Type B pancreatic cell (in vitro differentiated cells): ENCODE results near the gene KLF13. TPM values are rescaled to one million over a fixed set of nuclear protein-coding genes. Genes with fewer than 3 reads are reported as not detected.
A peak's percentile ranks its signal among the peaks of the same experiment; 100 is the strongest.

Experiments
- DNase-seq: peaks from one replicate; pipeline ENCODE4 v3.0.0; 2021; ENCODE audit warnings: mixed read lengths; ENCODE audit not compliant: unreplicated experiment; ENCODE audit errors: extremely low spot score
- H3K27ac Mint-ChIP-seq: 2 replicates; pipeline ENCODE4 v1.8.0; 2021; ENCODE audit warnings: mild to moderate bottlenecking, mixed read lengths
- H3K27me3 Mint-ChIP-seq: 2 replicates; pipeline ENCODE4 v1.8.0; 2021; ENCODE audit warnings: mixed read lengths
- H3K36me3 Mint-ChIP-seq: 2 replicates; pipeline ENCODE4 v1.8.0; 2021; ENCODE audit warnings: mixed read lengths
- H3K4me1 Mint-ChIP-seq: one replicate; pipeline ENCODE4 v1.8.0; 2021; ENCODE audit warnings: mixed read lengths; ENCODE audit not compliant: unreplicated experiment
- H3K4me3 Mint-ChIP-seq: 2 replicates; pipeline ENCODE4 v1.8.0; 2021; ENCODE audit warnings: mild to moderate bottlenecking, mixed read lengths
- H3K9me3 Mint-ChIP-seq: 2 replicates; pipeline ENCODE4 v1.8.0; 2021; ENCODE audit warnings: mixed read lengths
- CTCF ChIP-seq: fragments of 200-600 bp; sonication (generic); conservative IDR thresholded peaks from 2 replicates; pipeline ENCODE4 v1.5.0; 2021; ENCODE audit warnings: antibody characterized with exemption, mild to moderate bottlenecking
- total RNA-seq: library from RNA; stranded (reverse); gene quantifications from 2 replicates; pipeline ENCODE4 v1.2.1, GENCODE V29; 2021; ENCODE audit warnings: low replicate concordance

KLF13 gene
- total RNA-seq, 1 donor from 2014 or later = 38.6 TPM

DNA sequence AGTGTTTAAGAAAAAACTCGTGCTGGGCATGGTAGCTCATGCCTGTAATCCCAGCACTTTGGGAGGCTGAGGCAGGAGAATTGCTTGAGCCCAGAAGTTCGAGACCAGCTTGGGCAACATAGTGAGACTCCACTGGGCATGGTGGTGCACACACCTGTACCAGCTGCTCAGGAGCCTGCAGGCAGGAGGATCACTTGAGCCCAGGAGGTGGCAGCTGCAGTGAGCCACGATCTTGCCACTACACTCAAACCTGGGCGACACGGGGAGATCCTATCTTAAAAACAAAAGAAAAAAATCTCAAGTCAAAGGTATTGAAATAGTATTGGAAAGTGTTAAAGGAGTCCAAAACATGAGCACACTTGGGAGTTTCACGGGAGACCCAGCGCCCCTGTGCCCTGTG, 14.0 kb downstream of the KLF13 start:
- peaks cover 29% of the 10 kb centered on the region for H3K4me1 Mint-ChIP-seq
- H3K36me3 Mint-ChIP-seq = no peaks in the 10 kb centered on the region
- no peak overlapping the region for H3K4me3 Mint-ChIP-seq
- H3K27ac Mint-ChIP-seq = no peak overlapping the region
- no peaks in the 10 kb centered on the region for H3K27me3 Mint-ChIP-seq
- TF ChIP-seq CTCF = no peak
- no peak for DNase-seq
- no peaks in the 10 kb centered on the region for H3K9me3 Mint-ChIP-seq

DNA sequence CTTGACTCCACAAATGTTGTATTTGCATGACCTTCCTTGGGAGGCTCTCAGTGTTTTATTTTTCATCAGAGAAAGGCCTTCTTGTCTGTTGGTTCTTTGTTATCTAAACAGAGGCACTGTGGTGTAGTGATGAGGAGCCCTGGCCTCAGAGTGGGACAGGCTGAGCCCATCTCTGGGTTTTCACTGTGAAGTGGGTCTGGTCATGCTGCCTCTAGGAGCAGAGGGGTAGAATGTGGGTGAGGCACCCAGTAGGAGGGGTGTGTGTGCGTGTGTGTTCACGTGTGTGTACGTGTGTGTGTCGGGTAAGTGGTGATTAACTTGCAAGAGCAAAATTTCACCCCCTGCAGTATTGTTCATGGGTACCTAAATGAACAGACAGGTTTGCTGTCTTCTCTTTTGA, 14.4 kb downstream of the KLF13 start:
- H3K27me3 Mint-ChIP-seq = no peaks in the 10 kb centered on the region
- peak overlapping the region; percentile 54 for H3K27ac Mint-ChIP-seq
- H3K36me3 Mint-ChIP-seq = no peaks in the 10 kb centered on the region
- no peak for TF ChIP-seq CTCF
- no peak overlapping the region for H3K4me3 Mint-ChIP-seq
- H3K9me3 Mint-ChIP-seq = no peaks in the 10 kb centered on the region
- no peak for DNase-seq
- H3K4me1 Mint-ChIP-seq = peaks cover 29% of the 10 kb centered on the region

DNA sequence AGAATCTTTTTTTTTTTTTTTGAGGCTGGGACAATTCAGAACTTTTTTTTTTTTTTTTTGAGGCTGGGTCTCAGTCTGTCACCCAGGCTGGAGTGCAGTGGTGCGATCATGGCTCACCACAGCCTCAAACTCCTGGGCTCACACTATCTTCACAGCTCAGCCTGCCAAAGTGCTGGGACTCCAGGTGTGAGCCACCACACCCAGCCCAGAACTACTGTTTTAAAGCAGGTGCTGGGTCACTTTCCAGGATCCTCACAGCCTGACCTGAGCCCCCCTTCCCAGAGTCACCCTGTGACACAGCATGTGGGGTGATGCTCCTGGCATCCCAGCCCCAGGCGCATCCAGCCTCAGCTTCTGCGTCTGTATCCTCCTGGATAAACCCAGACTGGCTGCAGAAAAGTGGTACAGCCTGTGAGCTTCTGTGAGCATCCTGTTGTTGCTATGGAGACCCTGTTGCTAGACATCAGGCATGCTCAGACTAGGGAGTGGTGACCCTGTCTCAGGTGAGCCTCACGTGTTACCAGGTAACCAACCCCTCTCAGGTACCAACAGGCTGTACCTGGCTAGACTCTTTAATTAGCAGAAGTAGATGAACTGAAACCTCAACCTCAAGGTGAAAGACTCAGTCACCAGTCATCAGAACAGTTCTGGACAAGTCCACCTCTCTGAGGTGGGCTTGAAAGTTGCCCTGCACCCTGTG, 15.0 kb downstream of the KLF13 start:
- H3K4me1 Mint-ChIP-seq = peaks cover 29% of the 10 kb centered on the region
- no peak for DNase-seq
- no peaks in the 10 kb centered on the region for H3K9me3 Mint-ChIP-seq
- TF ChIP-seq CTCF = no peak
- peak overlapping the region; percentile 54 for H3K27ac Mint-ChIP-seq
- H3K36me3 Mint-ChIP-seq = no peaks in the 10 kb centered on the region
- no peaks in the 10 kb centered on the region for H3K27me3 Mint-ChIP-seq
- no peak overlapping the region for H3K4me3 Mint-ChIP-seq

- Mint-ChIP-seq H3K4me1 (peaks cover 23% of the 10 kb centered on the region), H3K9me3 (no peaks in the 10 kb centered on the region), H3K36me3 (no peaks in the 10 kb centered on the region), H3K27me3 (no peaks in the 10 kb centered on the region), H3K27ac (peak overlapping the region; percentile 34), H3K4me3 (no peak overlapping the region)
- no peak for DNase-seq
- no peak for TF ChIP-seq CTCF
Measured at GRCh38 chr15:31342381-31342780, 15.7 kb downstream of the KLF13 start.

DNA sequence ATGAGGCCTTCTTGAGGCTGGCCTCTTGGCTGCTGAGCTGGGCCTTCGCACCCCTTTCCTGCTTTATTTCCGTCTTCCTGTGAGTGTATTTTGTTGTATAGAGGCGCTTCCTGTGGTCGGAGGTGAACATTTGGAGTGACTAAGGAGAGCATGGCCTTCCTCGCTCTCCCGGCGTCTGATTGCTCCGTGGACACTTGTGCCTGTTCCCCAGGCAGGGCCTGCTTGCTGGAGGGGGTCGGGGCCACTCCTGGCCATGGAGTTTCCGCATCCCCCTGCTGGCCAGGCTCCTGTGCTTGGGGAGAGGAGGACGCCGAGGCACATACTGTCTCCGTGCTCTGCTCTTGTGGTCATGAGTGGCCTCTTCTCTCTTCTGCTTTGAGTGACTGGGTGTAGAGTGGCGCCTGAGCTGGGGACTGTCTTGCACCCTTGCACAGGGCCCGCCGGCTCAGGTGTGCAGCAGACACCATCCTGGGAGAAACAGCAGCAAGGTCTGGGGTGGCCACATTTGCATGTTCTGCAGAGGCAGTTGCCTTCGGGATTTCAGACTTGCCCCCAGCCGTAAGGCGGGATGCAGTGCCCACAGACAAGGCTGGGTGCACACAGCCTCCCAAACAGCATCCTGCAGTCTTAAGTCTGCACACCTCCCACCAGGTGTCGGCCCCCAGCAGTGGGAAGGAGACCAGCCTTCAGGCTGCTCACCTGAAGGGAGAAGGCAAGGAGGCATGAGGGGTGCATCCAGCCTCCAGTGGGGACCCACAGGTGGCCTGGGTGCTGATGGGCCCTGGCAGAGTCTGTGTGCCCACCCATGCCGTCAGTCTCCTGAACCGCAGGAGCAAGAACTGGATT, 16.4 kb downstream of the KLF13 start:
- no peak for TF ChIP-seq CTCF
- no peak overlapping the region for H3K4me3 Mint-ChIP-seq
- H3K9me3 Mint-ChIP-seq = no peaks in the 10 kb centered on the region
- no peaks in the 10 kb centered on the region for H3K27me3 Mint-ChIP-seq
- no peak for DNase-seq
- H3K27ac Mint-ChIP-seq = peak overlapping the region; percentile 34
- H3K36me3 Mint-ChIP-seq = no peaks in the 10 kb centered on the region
- peaks cover 21% of the 10 kb centered on the region for H3K4me1 Mint-ChIP-seq
